Measurements from ENCODE around the gene CINP. TPM values are rescaled to one million over a fixed set of nuclear protein-coding genes. Genes with fewer than 3 reads are reported as not detected.
A peak's percentile ranks its signal among the peaks of the same experiment; 100 is the strongest.

CINP gene
- total and polyA plus RNA-seq, 4 donors: 25.1 to 34.6 (median 30.2) TPM

DNA sequence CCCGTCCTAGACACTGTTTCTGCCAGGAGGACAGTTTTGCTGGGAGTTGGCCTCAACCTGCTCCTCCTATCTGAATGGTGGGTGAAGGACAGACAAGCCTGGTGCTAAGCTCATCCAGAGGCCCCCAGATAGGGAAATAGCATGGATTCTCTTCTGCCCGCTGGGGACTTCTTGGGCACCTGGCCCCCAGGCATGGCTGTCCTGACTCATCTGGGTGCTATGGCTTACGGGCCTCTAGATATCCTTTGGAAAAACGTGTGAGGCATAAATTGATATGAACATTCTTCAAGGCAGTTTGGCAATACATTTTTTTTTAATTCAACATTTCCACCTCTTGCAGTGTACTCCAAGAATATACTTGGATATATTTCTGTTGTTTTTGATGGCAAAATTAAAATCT lies 8.7 kb upstream of the CINP start:
- H3K4me1 ChIP-seq (ENCODE audit: control insufficient read depth in 4 of 4, insufficient read depth in 4 of 4, low read length in 3 of 4): peaks cover 0 to 8% (median 0%) of the 10 kb centered on the region in 4 donors
- TF ChIP-seq YY1 (IDR thresholded peaks at IDR 0.05) (no peak), ZBTB33 (IDR thresholded peaks at IDR 0.05) (no peak), JUND (IDR thresholded peaks at IDR 0.05) (no peak)
- TF ChIP-seq, protein P1, sequence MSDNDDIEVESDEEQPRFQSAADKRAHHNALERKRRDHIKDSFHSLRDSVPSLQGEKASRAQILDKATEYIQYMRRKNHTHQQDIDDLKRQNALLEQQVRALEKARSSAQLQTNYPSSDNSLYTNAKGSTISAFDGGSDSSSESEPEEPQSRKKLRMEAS (IDR thresholded peaks at IDR 0.05): no peak
- H3K27ac ChIP-seq (ENCODE audit: low read depth in 1 of 2, low read length in 2 of 2): peak overlapping the region in 1 of 2 donors; percentile 35
- no peaks in the 10 kb centered on the region for H3K9me3 ChIP-seq (ENCODE audit: control insufficient read depth in 4 of 4, low read length in 3 of 4)
- no peaks in the 10 kb centered on the region for H3K27me3 ChIP-seq (ENCODE audit: control insufficient read depth in 4 of 4, insufficient read depth in 4 of 4, low read length in 3 of 4)
- H3K4me3 ChIP-seq (ENCODE audit: low read depth in 1 of 3, low read length in 3 of 3): no peak overlapping the region
- H3K9ac ChIP-seq (ENCODE audit: low read depth in 1 of 2, low read length in 2 of 2): no peak overlapping the region
- 90% methylated on average over 4 of the region's 4 CpGs for WGBS
- no peak for DNase-seq (ENCODE audit: low spot score)
- H3K36me3 ChIP-seq (ENCODE audit: control insufficient read depth in 4 of 4, insufficient read depth in 3 of 4, low read depth in 1 of 4, low read length in 3 of 4): no peaks in the 10 kb centered on the region

- no peak for DNase-seq (ENCODE audit: low spot score)
- H3K27ac ChIP-seq (ENCODE audit: low read depth in 1 of 2, low read length in 2 of 2): no peak overlapping the region
- no peaks in the 10 kb centered on the region for H3K27me3 ChIP-seq (ENCODE audit: control insufficient read depth in 4 of 4, insufficient read depth in 4 of 4, low read length in 3 of 4)
- TF ChIP-seq EGR1 (IDR thresholded peaks at IDR 0.05; ENCODE audit: low read depth in 2 of 2) (no peak), ATF3 (IDR thresholded peaks at IDR 0.05) (no peak), FOXA2 (IDR thresholded peaks at IDR 0.05) (no peak), YY1 (IDR thresholded peaks at IDR 0.05) (no peak), RXRA (IDR thresholded peaks at IDR 0.05) (no peak), FOXA1 (IDR thresholded peaks at IDR 0.05) (no peak), NR2F2 (IDR thresholded peaks at IDR 0.05) (no peak), ZBTB33 (IDR thresholded peaks at IDR 0.05) (no peak), HNF4A (conservative IDR thresholded peaks at IDR 0.05) (no peak), CTCF (IDR thresholded peaks at IDR 0.05; ENCODE audit: low read depth, low read length, missing input control) (no peak), HNF4G (IDR thresholded peaks at IDR 0.05) (no peak), TAF1 (conservative IDR thresholded peaks at IDR 0.05) (no peak), JUND (IDR thresholded peaks at IDR 0.05) (no peak), SP1 (IDR thresholded peaks at IDR 0.05) (no peak), RAD21 (IDR thresholded peaks at IDR 0.05) (no peak), GABPA (IDR thresholded peaks at IDR 0.05 in 1 of 2, conservative IDR thresholded peaks at IDR 0.05 in 1 of 2) (no peak), REST (IDR thresholded peaks at IDR 0.05) (no peak)
- TF ChIP-seq, protein P1 (IDR thresholded peaks at IDR 0.05): no peak
- H3K36me3 ChIP-seq (ENCODE audit: control insufficient read depth in 4 of 4, insufficient read depth in 3 of 4, low read depth in 1 of 4, low read length in 3 of 4): no peaks in the 10 kb centered on the region
- H3K4me1 ChIP-seq (ENCODE audit: control insufficient read depth in 4 of 4, insufficient read depth in 4 of 4, low read length in 3 of 4): no peaks in the 10 kb centered on the region
- 79% methylated on average over 11 of the region's 11 CpGs for WGBS
- H3K9ac ChIP-seq (ENCODE audit: low read depth in 1 of 2, low read length in 2 of 2): no peak overlapping the region
- no peaks in the 10 kb centered on the region for H3K9me3 ChIP-seq (ENCODE audit: control insufficient read depth in 4 of 4, low read length in 3 of 4)
- no peak overlapping the region for H3K4me3 ChIP-seq (ENCODE audit: low read depth in 1 of 3, low read length in 3 of 3)
These were observed 7.7 kb upstream of the CINP start for GRCh38 chr14:102370305-102370809.

All from liver (tissue), 9 donors.